Measurements from ENCODE around the gene PNKD.

Gene PNKD

GRCh38 chr2:218320704-218321336, 50.5 kb downstream of the PNKD start:
- no peak for DNase-seq

- DNase-seq: peak; percentile 55
Observed at GRCh38 chr2:218322768-218323525, 52.6 kb downstream of the PNKD start.

- DNase-seq: no peak
Observed at GRCh38 chr2:218323526-218324472, 53.5 kb downstream of the PNKD start.

- DNase-seq: no peak
Observed at GRCh38 chr2:218325566-218326160, 55.3 kb downstream of the PNKD start.

GRCh38 chr2:218326315-218326714, 56.0 kb downstream of the PNKD start:
- no peak for DNase-seq

- no peak for DNase-seq
Observed at GRCh38 chr2:218327451-218328210, 57.3 kb downstream of the PNKD start.

- DNase-seq: no peak
Observed at GRCh38 chr2:218328294-218328693, 58.0 kb downstream of the PNKD start.

- DNase-seq: no peak
Observed at GRCh38 chr2:218329027-218329825, 58.9 kb downstream of the PNKD start.

GRCh38 chr2:218329826-218330593, 59.7 kb downstream of the PNKD start:
- DNase-seq: no peak

GRCh38 chr2:218331745-218332144, 61.4 kb downstream of the PNKD start:
- no peak for DNase-seq

- no peak for DNase-seq
Observed at GRCh38 chr2:218332288-218332687, 62.0 kb downstream of the PNKD start.

GRCh38 chr2:218332920-218333645, 62.8 kb downstream of the PNKD start:
- no peak for DNase-seq

- no peak for DNase-seq
Observed at GRCh38 chr2:218334531-218334930, 64.2 kb downstream of the PNKD start.

- DNase-seq: no peak
Observed at GRCh38 chr2:218340656-218341055, 70.3 kb downstream of the PNKD start.

GRCh38 chr2:218341381-218341780, 71.1 kb downstream of the PNKD start:
- DNase-seq: no peak

- DNase-seq: no peak
Observed at GRCh38 chr2:218342837-218343236, 72.5 kb downstream of the PNKD start.

- DNase-seq: no peak
Observed at GRCh38 chr2:218343591-218343990, 73.3 kb downstream of the PNKD start.

GRCh38 chr2:218344090-218344754, 73.9 kb downstream of the PNKD start:
- no peak for DNase-seq

GRCh38 chr2:218344755-218345417, 74.6 kb downstream of the PNKD start:
- no peak for DNase-seq

All from NCI-H2029 treated with DMSO at 0.1 percent for 48 hours (cell line).